Keratinocyte (primary cell): ENCODE data around the gene RETREG2. TPM values are rescaled to one million over a fixed set of nuclear protein-coding genes. Genes with fewer than 3 reads are reported as not detected.

Experiments used
- DNase-seq: peaks from one replicate; pipeline ENCODE4 v3.0.0-alpha.2; 2011; ENCODE audit warnings: low read depth, missing footprints, low spot score
- FAIRE-seq: peaks from 2 replicates; lab custom pipeline; 2011; peaks lifted over from hg19 to GRCh38; lab: Jason Lieb, UNC
- H2AFZ ChIP-seq: 2 replicates; pipeline ENCODE4 v1.6.0; 2012; ENCODE audit warnings: low read length, control low read depth, inconsistent platforms; ENCODE audit not compliant: control insufficient read depth
- H3K27ac ChIP-seq: 2 replicates; pipeline ENCODE4 v1.5.1; 2011; ENCODE audit warnings: low read length; ENCODE audit not compliant: control insufficient read depth, insufficient read depth
- H3K27me3 ChIP-seq: 3 replicates; pipeline ENCODE4 v1.6.0; 2011; ENCODE audit warnings: low read length; ENCODE audit not compliant: control insufficient read depth, insufficient read depth; ENCODE audit errors: extremely low read depth
- H3K36me3 ChIP-seq, 2 experiments: 2 replicates in 1 of 2; 3 replicates in 1 of 2; pipeline ENCODE4 v1.5.1; 2011; ENCODE audit warnings: low read length in 2 of 2, mild to moderate bottlenecking in 1 of 2; ENCODE audit not compliant: control insufficient read depth in 2 of 2, insufficient read depth in 2 of 2; ENCODE audit errors: extremely low read depth in 1 of 2
- H3K4me1 ChIP-seq: 3 replicates; pipeline ENCODE4 v1.5.1; 2011; ENCODE audit warnings: low read length; ENCODE audit not compliant: control insufficient read depth, insufficient read depth; ENCODE audit errors: extremely low read depth
- H3K4me2 ChIP-seq: 3 replicates; pipeline ENCODE4 v1.6.0; 2011; ENCODE audit warnings: low read depth, low read length; ENCODE audit not compliant: control insufficient read depth, insufficient read depth; ENCODE audit errors: extremely low read depth
- H3K4me3 ChIP-seq, 3 experiments: fragments of 200-600 bp in 1 of 3; sonication (generic) in 1 of 3; 2 replicates in 2 of 3; 3 replicates in 1 of 3; pipeline ENCODE4 v1.5.1; 2011 to 2016; ENCODE audit warnings: low read length in 3 of 3, mild to moderate bottlenecking in 3 of 3, control low read depth in 2 of 3, inconsistent platforms in 1 of 3, low read depth in 1 of 3, mixed read lengths in 1 of 3, mixed run types in 1 of 3, moderate library complexity in 1 of 3; ENCODE audit not compliant: control insufficient read depth in 2 of 3, insufficient read depth in 2 of 3; ENCODE audit errors: extremely low read depth in 1 of 3
- H3K79me2 ChIP-seq: 2 replicates; pipeline ENCODE4 v1.6.0; 2012; ENCODE audit warnings: low read length; ENCODE audit not compliant: control insufficient read depth, insufficient read depth
- H3K9ac ChIP-seq: 3 replicates; pipeline ENCODE4 v1.6.0; 2011; ENCODE audit warnings: low read length; ENCODE audit not compliant: control insufficient read depth, insufficient read depth; ENCODE audit errors: extremely low read depth
- H3K9me1 ChIP-seq: 3 replicates; pipeline ENCODE4 v1.6.0; 2011; ENCODE audit warnings: low read length; ENCODE audit not compliant: control insufficient read depth, insufficient read depth; ENCODE audit errors: extremely low read depth
- H3K9me3 ChIP-seq: 2 replicates; pipeline ENCODE4 v1.5.1; 2012; ENCODE audit warnings: low read depth, low read length; ENCODE audit not compliant: control insufficient read depth
- H4K20me1 ChIP-seq: 3 replicates; pipeline ENCODE4 v1.6.0; 2011; ENCODE audit warnings: low read length; ENCODE audit not compliant: control insufficient read depth, insufficient read depth; ENCODE audit errors: extremely low read depth
- EZH2 ChIP-seq: IDR thresholded peaks from one replicate; pipeline ENCODE4 v1.6.1; 2012; ENCODE audit warnings: inconsistent platforms, mild to moderate bottlenecking, low read length, moderate library complexity
- dilution Hi-C: fragments of 300-500 bp; cut with MboI; formaldehyde crosslinking; loops from one replicate; pipeline ENCODE4 v1.7.0; 2020; ENCODE audit warnings: low sequenced_read_pairs; ENCODE audit not compliant: extremely low pct_ligation_motif_present
- polyA plus RNA-seq, 5 experiments: library from polyadenylated mRNA; depleted of rRNA in 3 of 5; stranded (reverse) in 3 of 5; stranded (forward) in 1 of 5; unstranded in 1 of 5; fragments of >200 nt; gene quantifications; 1 replicate in 1 of 5; 2 replicates in 3 of 5; 3 replicates in 1 of 5; pipeline versions ENCODE4 v1.2.1 to v1.2.3, GENCODE V29; 2011 to 2012; ENCODE audit warnings: missing spikeins in 2 of 5, low read depth in 1 of 5, low replicate concordance in 1 of 5
- TF ChIP-seq, protein P1 (sequence below), 3 experiments: IDR thresholded peaks in 1 of 3; conservative IDR thresholded peaks in 1 of 3; optimal IDR thresholded peaks in 1 of 3; 2 replicates in 2 of 3; 3 replicates in 1 of 3; pipeline versions ENCODE3 to v1.5.1; 2011; ENCODE audit warnings: low read length in 3 of 3, mild to moderate bottlenecking in 3 of 3, moderate library complexity in 2 of 3, control low read depth in 1 of 3, inconsistent platforms in 1 of 3; ENCODE audit not compliant: insufficient read depth in 2 of 3; ENCODE audit errors: extremely low read depth in 1 of 3

Gene RETREG2
- polyA plus RNA-seq, 1 donor (not counting 4 experiments of a cell fraction or from before 2014, with no cell fraction given) = 45.8 TPM

GRCh38 chr2:219197388-219197787 is 19.3 kb downstream of the RETREG2 start:
- Histone ChIP-seq H3K4me1 (no peaks in the 10 kb centered on the region), H3K4me3 (no peak overlapping the region), H3K9ac (no peak overlapping the region), H3K27me3 (no peaks in the 10 kb centered on the region), H3K27ac (no peak overlapping the region), H2AFZ (no peak overlapping the region), H4K20me1 (no peaks in the 10 kb centered on the region), H3K9me3 (no peaks in the 10 kb centered on the region), H3K9me1 (no peaks in the 10 kb centered on the region), H3K79me2 (no peaks in the 10 kb centered on the region), H3K4me2 (no peak overlapping the region), H3K36me3 (no peaks in the 10 kb centered on the region)
- FAIRE-seq (no peak), DNase-seq (no peak)
- dilution Hi-C loops = no loop called here
- TF ChIP-seq, protein P1, sequence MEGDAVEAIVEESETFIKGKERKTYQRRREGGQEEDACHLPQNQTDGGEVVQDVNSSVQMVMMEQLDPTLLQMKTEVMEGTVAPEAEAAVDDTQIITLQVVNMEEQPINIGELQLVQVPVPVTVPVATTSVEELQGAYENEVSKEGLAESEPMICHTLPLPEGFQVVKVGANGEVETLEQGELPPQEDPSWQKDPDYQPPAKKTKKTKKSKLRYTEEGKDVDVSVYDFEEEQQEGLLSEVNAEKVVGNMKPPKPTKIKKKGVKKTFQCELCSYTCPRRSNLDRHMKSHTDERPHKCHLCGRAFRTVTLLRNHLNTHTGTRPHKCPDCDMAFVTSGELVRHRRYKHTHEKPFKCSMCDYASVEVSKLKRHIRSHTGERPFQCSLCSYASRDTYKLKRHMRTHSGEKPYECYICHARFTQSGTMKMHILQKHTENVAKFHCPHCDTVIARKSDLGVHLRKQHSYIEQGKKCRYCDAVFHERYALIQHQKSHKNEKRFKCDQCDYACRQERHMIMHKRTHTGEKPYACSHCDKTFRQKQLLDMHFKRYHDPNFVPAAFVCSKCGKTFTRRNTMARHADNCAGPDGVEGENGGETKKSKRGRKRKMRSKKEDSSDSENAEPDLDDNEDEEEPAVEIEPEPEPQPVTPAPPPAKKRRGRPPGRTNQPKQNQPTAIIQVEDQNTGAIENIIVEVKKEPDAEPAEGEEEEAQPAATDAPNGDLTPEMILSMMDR (optimal IDR thresholded peaks at IDR 0.05 in 1 of 3, IDR thresholded peaks at IDR 0.05 in 1 of 3, conservative IDR thresholded peaks at IDR 0.05 in 1 of 3; ENCODE audit: extremely low read depth in 1 of 3, insufficient read depth in 2 of 3, low read length in 3 of 3) = no peak
- no peak for TF ChIP-seq EZH2

DNA sequence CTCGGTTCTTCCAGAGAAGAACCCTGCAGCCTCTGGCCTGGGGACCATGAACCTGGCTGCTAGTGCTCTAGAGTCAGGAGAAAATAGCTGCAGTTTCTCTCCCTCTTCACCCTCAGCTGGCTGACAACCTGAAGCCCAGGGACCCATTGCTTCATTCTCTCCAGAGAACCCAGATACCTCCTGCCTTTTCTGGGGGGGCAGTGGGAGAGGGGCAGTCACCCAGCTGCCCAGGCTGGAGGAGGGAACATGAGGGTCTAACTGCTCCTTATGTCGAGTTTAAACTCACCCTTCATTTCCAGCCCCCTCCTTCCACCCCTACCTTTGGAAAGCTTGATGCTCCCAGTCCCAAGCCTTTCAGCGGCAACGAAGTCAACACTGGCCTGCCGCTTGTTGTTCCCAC is 20.9 kb downstream of the RETREG2 start:
- no peak overlapping the region for H3K4me2 ChIP-seq
- no peak overlapping the region for H3K9ac ChIP-seq
- no peaks in the 10 kb centered on the region for H4K20me1 ChIP-seq
- no peak overlapping the region for H3K27ac ChIP-seq
- DNase-seq (no peak), FAIRE-seq (no peak)
- no peaks in the 10 kb centered on the region for H3K4me1 ChIP-seq
- no peak overlapping the region for H2AFZ ChIP-seq
- no peaks in the 10 kb centered on the region for H3K9me3 ChIP-seq
- TF ChIP-seq, protein P1 (optimal IDR thresholded peaks at IDR 0.05 in 1 of 3, IDR thresholded peaks at IDR 0.05 in 1 of 3, conservative IDR thresholded peaks at IDR 0.05 in 1 of 3; ENCODE audit: extremely low read depth in 1 of 3, insufficient read depth in 2 of 3, low read length in 3 of 3) = no peak
- TF ChIP-seq EZH2 = no peak
- H3K4me3 ChIP-seq = no peak overlapping the region
- no peaks in the 10 kb centered on the region for H3K36me3 ChIP-seq
- no peaks in the 10 kb centered on the region for H3K79me2 ChIP-seq
- H3K9me1 ChIP-seq = no peaks in the 10 kb centered on the region
- dilution Hi-C loops = no loop called here
- no peaks in the 10 kb centered on the region for H3K27me3 ChIP-seq
